HepG2 (cell line): Measurements from ENCODE around the gene CCDC106. TPM values are rescaled to one million over a fixed set of nuclear protein-coding genes. Genes with fewer than 3 reads are reported as not detected.
A peak's percentile ranks its signal among the peaks of the same experiment; 100 is the strongest.

Experiments used
- ATF4 ChIP-seq, 2 experiments: fragments of 450-650 bp in 1 of 2; sonication (generic) in 1 of 2; formaldehyde crosslinking; IDR thresholded peaks; 2 replicates each; pipeline versions ENCODE4 v1.5.0 to v1.8.0; 2020 to 2022; ENCODE audit warnings: mild to moderate bottlenecking in 1 of 2, missing genetic modification reagents in 1 of 2
- JDP2 ChIP-seq: sonication (generic); formaldehyde crosslinking; IDR thresholded peaks from 2 replicates; pipeline ENCODE4 v1.8.1; 2022; ENCODE audit warnings: missing genetic modification reagents, borderline replicate concordance
- JUN ChIP-seq: sonication (generic); formaldehyde crosslinking; IDR thresholded peaks from 2 replicates; pipeline ENCODE4 v1.4.0; 2020; ENCODE audit warnings: mild to moderate bottlenecking, missing genetic modification reagents
- KDM1A ChIP-seq: IDR thresholded peaks from 2 replicates; pipeline ENCODE4 v1.6.1; 2016; ENCODE audit warnings: missing compliant biosample characterization
- MXD4 ChIP-seq: IDR thresholded peaks from 2 replicates; pipeline ENCODE4 v1.6.1; 2016; ENCODE audit warnings: mild to moderate bottlenecking, missing biosample characterization, missing genetic modification reagents
- NFAT5 ChIP-seq: sonication (generic); formaldehyde crosslinking; IDR thresholded peaks from 2 replicates; pipeline ENCODE4 v1.4.0; 2020; ENCODE audit warnings: missing genetic modification reagents
- NPAS2 ChIP-seq: sonication (generic); formaldehyde crosslinking; IDR thresholded peaks from 2 replicates; pipeline ENCODE4 v1.8.0; 2022; ENCODE audit warnings: mild to moderate bottlenecking, missing genetic modification reagents, borderline replicate concordance
- POLR2A ChIP-seq, 2 experiments: IDR thresholded peaks; 2 replicates each; pipeline ENCODE4 v1.6.1; 2011; ENCODE audit warnings: low read depth in 2 of 2, low read length in 2 of 2, mild to moderate bottlenecking in 1 of 2, moderate library complexity in 1 of 2; ENCODE audit not compliant: insufficient read depth in 1 of 2
- PPARG ChIP-seq: conservative IDR thresholded peaks from 2 replicates; pipeline ENCODE4 v1.6.1; 2016; ENCODE audit warnings: missing biosample characterization, missing genetic modification reagents
- SNAI1 ChIP-seq: sonication (generic); formaldehyde crosslinking; IDR thresholded peaks from 2 replicates; pipeline ENCODE4 v1.5.0; 2020; ENCODE audit warnings: mild to moderate bottlenecking, missing genetic modification reagents, borderline replicate concordance
- SNAPC5 ChIP-seq: sonication (generic); formaldehyde crosslinking; IDR thresholded peaks from 2 replicates; pipeline ENCODE4 v1.8.1; 2023; ENCODE audit warnings: mild to moderate bottlenecking, missing genetic modification reagents, borderline replicate concordance
- SRSF4 ChIP-seq: fragments of 200-400 bp; formaldehyde crosslinking; IDR thresholded peaks from one replicate; pipeline ENCODE4 v1.6.1; 2018; ENCODE audit warnings: mild to moderate bottlenecking, low read depth, low read length, moderate library complexity; ENCODE audit not compliant: poor library complexity, severe bottlenecking
- SRY ChIP-seq: sonication (generic); formaldehyde crosslinking; IDR thresholded peaks from 2 replicates; pipeline ENCODE4 v1.8.0; 2022; ENCODE audit warnings: mild to moderate bottlenecking, missing genetic modification reagents
- TAF15 ChIP-seq: fragments of 200-400 bp; formaldehyde crosslinking; IDR thresholded peaks from one replicate; pipeline ENCODE4 v1.6.1; 2018; ENCODE audit warnings: mild to moderate bottlenecking, low read depth, low read length; ENCODE audit not compliant: poor library complexity, severe bottlenecking
- TARDBP ChIP-seq: sonication (generic); formaldehyde crosslinking; IDR thresholded peaks from 2 replicates; pipeline ENCODE4 v1.8.0; 2022; ENCODE audit warnings: mild to moderate bottlenecking, missing genetic modification reagents
- ZMYM3 ChIP-seq: sonication (generic); formaldehyde crosslinking; IDR thresholded peaks from 2 replicates; pipeline ENCODE4 v1.5.1; 2020; ENCODE audit warnings: mild to moderate bottlenecking, missing genetic modification reagents
- ZNF317 ChIP-seq: sonication (generic); formaldehyde crosslinking; IDR thresholded peaks from 2 replicates; pipeline ENCODE4 v1.5.0; 2020; ENCODE audit warnings: mild to moderate bottlenecking, missing genetic modification reagents
- ZNF556 ChIP-seq: sonication (generic); formaldehyde crosslinking; IDR thresholded peaks from 2 replicates; pipeline ENCODE4 v1.4.0; 2020; ENCODE audit warnings: mild to moderate bottlenecking, missing genetic modification reagents, borderline replicate concordance
- ZSCAN21 ChIP-seq: sonication (generic); formaldehyde crosslinking; IDR thresholded peaks from 2 replicates; pipeline ENCODE4 v1.8.0; 2022; ENCODE audit warnings: mild to moderate bottlenecking, missing genetic modification reagents, moderate library complexity, borderline replicate concordance
- ZXDC ChIP-seq: sonication (generic); formaldehyde crosslinking; IDR thresholded peaks from 2 replicates; pipeline ENCODE4 v1.5.0; 2020; ENCODE audit warnings: mild to moderate bottlenecking, missing genetic modification reagents
- polyA plus RNA-seq, 8 experiments: library from polyadenylated mRNA; depleted of rRNA in 3 of 8; stranded (reverse) in 7 of 8; unstranded in 1 of 8; fragments of >200 nt; fragmentation: Illumina TruSeq in 4 of 8; extraction: Trizol in 4 of 8; gene quantifications; 2 replicates each; pipeline versions ENCODE4 v1.2.1 to v1.2.3, GENCODE V29; 2011 to 2016; ENCODE audit warnings: low read depth in 4 of 8, missing spikeins in 1 of 8, mixed read lengths in 1 of 8; ENCODE audit not compliant: insufficient read depth in 1 of 8
- total RNA-seq, 5 experiments: library from RNA; depleted of rRNA; stranded (reverse); fragments of >200 nt; fragmentation: Illumina TruSeq; extraction: Trizol; gene quantifications; 2 replicates each; pipeline ENCODE4 v1.2.3, GENCODE V29; 2016; ENCODE audit warnings: low read depth in 1 of 5

CCDC106 gene
- total and polyA plus RNA-seq, 2 of the 13 experiments (the other 11 are each of a cell fraction or from before 2014, with no cell fraction given) = 4.7 to 8.8 TPM

GRCh38 chr19:55653651-55654322, 5.8 kb downstream of the CCDC106 start (continued):
- TF ChIP-seq PPARG (no peak), MXD4 (CRISPR knock-in tag) (peak; percentile 47), ATF4 (CRISPR knock-in tag; IDR thresholded peaks at IDR 0.05) (0 out of 4 replicates have a peak, but pooled peaks of 1 of the 2 experiments have one; percentile 54), ZMYM3 (CRISPR knock-in tag) (peak; percentile 83), NFAT5 (CRISPR knock-in tag) (0 out of 2 replicates have a peak, but pooled peaks have one; percentile 23), POLR2A (IDR thresholded peaks at IDR 0.05; ENCODE audit: insufficient read depth in 1 of 2, low read depth in 2 of 2, low read length in 2 of 2) (peak; percentile 54 to 80; a peak in 3 of 4 replicates), SNAI1 (no peak), TARDBP (CRISPR knock-in tag) (peak; percentile 92), KDM1A (CRISPR knock-in tag) (0 out of 2 replicates have a peak, but pooled peaks have one; percentile 49), ZNF317 (no peak; the same call in 1 of the 2 replicates), TAF15 (no peak), SNAPC5 (no peak), NPAS2 (CRISPR knock-in tag) (no peak), SRSF4 (no peak), JDP2 (no peak), SRY (CRISPR knock-in tag) (0 out of 2 replicates have a peak, but pooled peaks have one; percentile 15), ZXDC (peak; percentile 71; the same call in 1 of the 2 replicates), ZSCAN21 (CRISPR knock-in tag) (no peak; the same call in 1 of the 2 replicates), JUN (CRISPR knock-in tag) (no peak), ZNF556 (CRISPR knock-in tag) (peak; percentile 62)
